GM12873 (cell line): Measurements from ENCODE around the gene ZEB2.

ENCODE experiments used
- TF ChIP-seq, protein P1 (sequence below): IDR thresholded peaks from 2 replicates; pipeline ENCODE4 v1.5.1; 2012; ENCODE audit warnings: low read depth, mild to moderate bottlenecking, moderate library complexity, low read length, control low read depth; ENCODE audit not compliant: insufficient read depth; ENCODE audit errors: missing control alignments

ZEB2 gene

DNA sequence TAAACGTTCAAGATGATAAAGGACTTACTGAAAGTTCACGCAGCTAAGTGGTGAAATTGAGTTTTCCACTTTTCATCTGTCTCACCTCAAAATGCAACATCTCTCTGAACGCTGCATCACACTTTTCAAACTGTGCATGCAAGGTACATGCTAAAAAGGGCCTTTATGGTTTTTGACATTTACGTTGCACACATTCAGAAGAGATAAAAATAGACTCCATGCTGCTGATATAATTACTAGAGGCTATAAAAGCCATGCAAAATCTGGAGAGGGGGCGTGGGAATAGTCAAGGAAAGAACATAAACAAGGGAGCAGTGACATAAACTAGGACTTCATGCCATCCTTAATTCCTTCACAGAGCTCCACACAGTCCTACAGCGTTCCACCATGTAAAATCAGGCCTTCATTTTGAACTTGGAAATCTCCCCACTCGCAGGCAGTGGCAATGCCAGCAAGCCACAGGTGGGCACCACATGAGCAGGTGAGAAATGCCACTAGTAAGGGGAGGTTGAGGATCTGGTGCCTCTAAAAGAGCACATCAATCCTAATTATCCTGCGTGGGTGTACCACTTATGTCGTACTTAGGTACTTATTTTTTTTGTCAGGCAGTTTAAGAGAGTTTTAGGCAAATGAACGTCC lies 71.4 kb downstream of the ZEB2 start:
- TF ChIP-seq, protein P1, sequence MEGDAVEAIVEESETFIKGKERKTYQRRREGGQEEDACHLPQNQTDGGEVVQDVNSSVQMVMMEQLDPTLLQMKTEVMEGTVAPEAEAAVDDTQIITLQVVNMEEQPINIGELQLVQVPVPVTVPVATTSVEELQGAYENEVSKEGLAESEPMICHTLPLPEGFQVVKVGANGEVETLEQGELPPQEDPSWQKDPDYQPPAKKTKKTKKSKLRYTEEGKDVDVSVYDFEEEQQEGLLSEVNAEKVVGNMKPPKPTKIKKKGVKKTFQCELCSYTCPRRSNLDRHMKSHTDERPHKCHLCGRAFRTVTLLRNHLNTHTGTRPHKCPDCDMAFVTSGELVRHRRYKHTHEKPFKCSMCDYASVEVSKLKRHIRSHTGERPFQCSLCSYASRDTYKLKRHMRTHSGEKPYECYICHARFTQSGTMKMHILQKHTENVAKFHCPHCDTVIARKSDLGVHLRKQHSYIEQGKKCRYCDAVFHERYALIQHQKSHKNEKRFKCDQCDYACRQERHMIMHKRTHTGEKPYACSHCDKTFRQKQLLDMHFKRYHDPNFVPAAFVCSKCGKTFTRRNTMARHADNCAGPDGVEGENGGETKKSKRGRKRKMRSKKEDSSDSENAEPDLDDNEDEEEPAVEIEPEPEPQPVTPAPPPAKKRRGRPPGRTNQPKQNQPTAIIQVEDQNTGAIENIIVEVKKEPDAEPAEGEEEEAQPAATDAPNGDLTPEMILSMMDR = no peak

- TF ChIP-seq, protein P1 = no peak
Observed at GRCh38 chr2:144447535-144447934, 72.4 kb downstream of the ZEB2 start.

- TF ChIP-seq, protein P1 = no peak
Observed at GRCh38 chr2:144446136-144446535, 73.8 kb downstream of the ZEB2 start.

GRCh38 chr2:144445196-144445595 lies 74.7 kb downstream of the ZEB2 start:
- TF ChIP-seq, protein P1 = no peak

DNA sequence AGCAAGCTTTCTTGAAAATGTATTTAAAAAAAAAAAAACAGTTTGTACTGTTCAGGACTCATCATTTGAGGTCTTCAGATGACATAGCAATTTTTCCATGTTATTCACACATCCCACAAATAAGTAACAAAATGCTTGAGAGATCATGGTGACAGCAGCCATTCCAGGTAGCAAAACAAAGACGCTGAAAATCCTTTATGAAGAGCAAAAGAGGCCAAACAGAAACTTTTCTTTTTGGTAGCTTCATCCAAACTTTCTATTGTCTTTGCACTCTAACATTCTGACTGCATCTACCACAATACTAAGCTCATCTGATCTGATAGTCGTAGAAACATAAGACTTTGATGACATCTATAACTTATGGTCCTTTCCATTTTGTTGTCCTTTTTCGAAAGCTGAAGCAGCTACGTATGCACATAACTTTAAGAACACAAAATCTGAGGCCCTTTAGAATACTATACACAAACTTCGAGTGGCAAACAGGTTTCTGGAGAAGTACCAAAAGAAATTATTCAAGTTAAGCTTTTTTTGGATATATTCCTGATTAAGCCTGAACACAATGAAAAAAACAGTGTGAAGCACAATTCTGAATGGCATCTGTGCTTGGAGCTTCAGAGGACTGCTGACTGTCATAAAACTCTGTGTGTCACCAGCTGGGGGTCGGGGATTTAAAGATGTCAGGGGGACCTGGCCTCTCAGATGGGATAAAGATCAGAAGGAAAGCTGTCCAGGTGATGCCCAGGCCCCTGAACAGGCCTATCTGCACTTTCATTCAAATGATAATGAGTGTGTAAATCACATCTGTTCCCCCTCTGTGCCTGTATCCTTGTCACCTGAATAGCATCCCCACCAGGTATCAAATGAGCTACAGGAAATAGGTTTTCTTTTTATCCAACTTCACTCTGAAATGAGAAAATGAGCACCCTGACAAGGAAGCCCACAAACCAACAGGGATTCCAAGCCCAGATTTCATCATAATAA lies 75.8 kb downstream of the ZEB2 start:
- TF ChIP-seq, protein P1 = no peak

DNA sequence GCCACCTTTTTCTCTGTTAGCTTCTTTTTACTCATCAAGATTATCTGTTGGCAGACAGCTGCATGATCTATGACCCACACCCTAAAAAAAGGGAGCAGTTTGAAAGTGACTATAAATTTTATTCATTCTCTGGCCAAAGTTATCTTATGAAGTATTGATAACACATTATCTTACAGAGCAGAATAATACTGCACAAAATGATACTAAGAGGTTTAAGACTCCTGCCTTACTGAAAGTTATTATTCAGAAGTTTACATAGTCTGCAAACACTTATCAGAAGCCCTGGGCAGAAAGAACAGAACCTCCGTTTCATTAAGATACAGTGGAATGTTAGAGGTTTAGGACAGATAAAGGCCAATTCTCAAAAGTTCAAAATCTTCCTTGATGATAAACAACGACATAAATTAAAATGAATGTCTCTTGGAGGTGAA lies 78.2 kb downstream of the ZEB2 start:
- TF ChIP-seq, protein P1 = no peak

DNA sequence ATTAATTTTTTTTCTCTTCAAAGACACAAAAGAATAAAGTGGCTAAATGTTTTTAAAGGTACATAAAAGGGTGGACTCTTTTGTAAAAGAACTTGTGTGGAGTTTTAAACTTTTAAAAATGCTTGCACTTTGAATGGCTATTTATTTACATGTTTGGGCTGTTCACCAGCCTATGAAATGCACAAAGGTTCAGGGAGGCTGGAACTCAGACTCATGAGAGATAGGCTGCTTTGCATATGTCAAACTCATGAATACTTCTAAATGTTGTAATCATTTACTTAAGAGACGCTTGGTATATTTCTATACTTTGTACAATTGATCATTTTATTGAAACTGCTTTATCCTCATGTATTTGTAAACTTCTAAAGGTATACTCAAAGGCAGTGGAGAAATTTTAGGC lies 79.9 kb downstream of the ZEB2 start:
- TF ChIP-seq, protein P1 = no peak
